NT2/D1 (cell line): ENCODE measurements around the gene SERTM2.

ENCODE experiments used
- SUZ12 ChIP-seq: IDR thresholded peaks from 2 replicates; pipeline ENCODE4 v1.6.1; 2011; ENCODE audit not compliant: insufficient read length, insufficient read depth; ENCODE audit errors: extremely low read depth
- ZNF274 ChIP-seq: IDR thresholded peaks from 2 replicates; pipeline ENCODE4 v1.6.1; 2011; ENCODE audit warnings: mild to moderate bottlenecking, low read depth, low read length

DNA sequence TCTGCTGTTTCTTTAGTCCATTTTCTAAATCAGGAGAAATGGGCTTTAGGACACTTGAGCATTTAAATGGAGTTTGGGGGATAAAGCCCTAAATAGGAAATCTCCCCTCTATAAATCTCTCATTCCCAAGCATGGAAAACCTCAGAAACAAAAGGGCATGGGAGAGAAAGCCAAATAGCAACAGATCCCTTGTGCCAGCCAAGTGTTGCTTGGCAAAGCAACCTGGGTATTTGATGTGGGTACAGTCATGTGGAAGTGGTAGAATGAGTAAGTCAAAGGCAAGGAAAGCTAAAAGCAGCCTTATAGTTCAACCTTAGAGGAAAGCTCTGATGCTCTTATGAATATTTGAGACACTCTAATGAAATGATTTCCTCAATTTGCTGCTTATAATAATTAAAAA, 29.5 kb upstream of the SERTM2 start:
- no peak for TF ChIP-seq ZNF274
- TF ChIP-seq SUZ12, result no peak
